ENCODE measurements around the gene FPGT.

DNA sequence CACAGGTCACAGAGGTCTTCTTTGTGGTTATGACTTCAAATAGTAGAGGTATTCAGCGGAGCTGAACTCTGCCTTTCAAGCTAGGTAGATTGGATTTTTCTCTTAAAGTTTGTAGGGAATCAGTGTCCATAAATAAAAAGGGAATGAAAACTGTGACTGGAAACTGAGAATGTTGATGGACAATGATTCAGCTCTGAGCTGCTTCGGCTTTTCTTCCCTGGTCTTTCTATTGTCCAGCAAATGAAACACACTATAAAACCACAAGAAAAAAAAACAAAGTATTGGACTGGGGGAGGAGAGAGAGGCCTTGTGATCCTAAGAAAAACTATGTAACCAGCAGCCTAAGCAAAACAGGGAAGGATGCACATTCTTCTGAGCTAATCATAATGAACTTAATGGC is 48.3 kb downstream of the FPGT start:
- TF ChIP-seq, protein P1, sequence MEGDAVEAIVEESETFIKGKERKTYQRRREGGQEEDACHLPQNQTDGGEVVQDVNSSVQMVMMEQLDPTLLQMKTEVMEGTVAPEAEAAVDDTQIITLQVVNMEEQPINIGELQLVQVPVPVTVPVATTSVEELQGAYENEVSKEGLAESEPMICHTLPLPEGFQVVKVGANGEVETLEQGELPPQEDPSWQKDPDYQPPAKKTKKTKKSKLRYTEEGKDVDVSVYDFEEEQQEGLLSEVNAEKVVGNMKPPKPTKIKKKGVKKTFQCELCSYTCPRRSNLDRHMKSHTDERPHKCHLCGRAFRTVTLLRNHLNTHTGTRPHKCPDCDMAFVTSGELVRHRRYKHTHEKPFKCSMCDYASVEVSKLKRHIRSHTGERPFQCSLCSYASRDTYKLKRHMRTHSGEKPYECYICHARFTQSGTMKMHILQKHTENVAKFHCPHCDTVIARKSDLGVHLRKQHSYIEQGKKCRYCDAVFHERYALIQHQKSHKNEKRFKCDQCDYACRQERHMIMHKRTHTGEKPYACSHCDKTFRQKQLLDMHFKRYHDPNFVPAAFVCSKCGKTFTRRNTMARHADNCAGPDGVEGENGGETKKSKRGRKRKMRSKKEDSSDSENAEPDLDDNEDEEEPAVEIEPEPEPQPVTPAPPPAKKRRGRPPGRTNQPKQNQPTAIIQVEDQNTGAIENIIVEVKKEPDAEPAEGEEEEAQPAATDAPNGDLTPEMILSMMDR (IDR thresholded peaks at IDR 0.05): no peak
- TF ChIP-seq POLR2AphosphoS5 (IDR thresholded peaks at IDR 0.05): no peak
- TF ChIP-seq POLR2A (IDR thresholded peaks at IDR 0.05): no peak

Measured in upper lobe of left lung (tissue), 4 donors.